ENCODE data around the gene AGAP1. TPM values are rescaled to one million over a fixed set of nuclear protein-coding genes. Genes with fewer than 3 reads are reported as not detected.

The AGAP1 gene
- total RNA-seq, 4 donors from 2014 or later, result 23.4 to 46.5 (median 29.3) TPM

- Histone ChIP-seq H3K4me1 (peaks cover 24 to 30% of the 10 kb centered on the region in 2 donors), H3K9me3 (no peaks in the 10 kb centered on the region), H3K36me3 (no peaks in the 10 kb centered on the region), H3K4me3 (replicated peaks in 1 of 3) (no peak overlapping the region), H3K27ac (no peak overlapping the region), H3K27me3 (no peaks in the 10 kb centered on the region)
- intact Hi-C loops (cut with DNase I), result no loop called here
- WGBS, 2 donors, result 94 to 98% methylated on average over 20 of the region's 20 CpGs
- no peak for DNase-seq
- TF ChIP-seq, protein P1, sequence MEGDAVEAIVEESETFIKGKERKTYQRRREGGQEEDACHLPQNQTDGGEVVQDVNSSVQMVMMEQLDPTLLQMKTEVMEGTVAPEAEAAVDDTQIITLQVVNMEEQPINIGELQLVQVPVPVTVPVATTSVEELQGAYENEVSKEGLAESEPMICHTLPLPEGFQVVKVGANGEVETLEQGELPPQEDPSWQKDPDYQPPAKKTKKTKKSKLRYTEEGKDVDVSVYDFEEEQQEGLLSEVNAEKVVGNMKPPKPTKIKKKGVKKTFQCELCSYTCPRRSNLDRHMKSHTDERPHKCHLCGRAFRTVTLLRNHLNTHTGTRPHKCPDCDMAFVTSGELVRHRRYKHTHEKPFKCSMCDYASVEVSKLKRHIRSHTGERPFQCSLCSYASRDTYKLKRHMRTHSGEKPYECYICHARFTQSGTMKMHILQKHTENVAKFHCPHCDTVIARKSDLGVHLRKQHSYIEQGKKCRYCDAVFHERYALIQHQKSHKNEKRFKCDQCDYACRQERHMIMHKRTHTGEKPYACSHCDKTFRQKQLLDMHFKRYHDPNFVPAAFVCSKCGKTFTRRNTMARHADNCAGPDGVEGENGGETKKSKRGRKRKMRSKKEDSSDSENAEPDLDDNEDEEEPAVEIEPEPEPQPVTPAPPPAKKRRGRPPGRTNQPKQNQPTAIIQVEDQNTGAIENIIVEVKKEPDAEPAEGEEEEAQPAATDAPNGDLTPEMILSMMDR (IDR thresholded peaks at IDR 0.05), result no peak
- no peak for TF ChIP-seq POLR2A (IDR thresholded peaks at IDR 0.05)
Observed at GRCh38 chr2:235992024-235992423, 498.2 kb downstream of the AGAP1 start.

DNA sequence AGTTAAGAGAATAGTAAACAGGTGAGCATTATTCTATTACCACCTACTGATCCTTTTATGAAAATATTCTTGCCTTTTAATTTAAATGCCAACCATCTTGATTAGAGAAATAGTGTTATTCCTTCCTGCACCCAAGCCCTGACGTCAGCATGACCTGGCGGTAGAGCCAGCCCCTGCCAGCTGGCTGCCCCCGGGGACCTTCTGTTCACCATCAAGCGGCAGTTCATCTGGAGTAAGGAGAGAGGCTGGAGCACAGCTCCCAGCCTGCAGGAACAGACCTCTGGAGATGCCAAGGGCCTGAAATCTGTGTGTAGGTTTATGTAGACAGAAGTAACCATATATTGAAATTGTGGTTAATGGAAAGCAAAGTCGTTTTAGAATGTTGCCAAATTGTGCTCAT is 502.6 kb downstream of the AGAP1 start:
- H3K4me3 ChIP-seq (replicated peaks in 1 of 3), result no peak overlapping the region
- TF ChIP-seq, protein P1 (IDR thresholded peaks at IDR 0.05), result no peak
- no peaks in the 10 kb centered on the region for H3K4me1 ChIP-seq
- 88 to 92% methylated on average over 5 of the region's 5 CpGs for WGBS, 2 donors
- DNase-seq, result no peak
- intact Hi-C loops (cut with DNase I), result no loop called here
- H3K36me3 ChIP-seq, result no peaks in the 10 kb centered on the region
- H3K9me3 ChIP-seq, result no peaks in the 10 kb centered on the region
- no peak overlapping the region for H3K27ac ChIP-seq
- no peaks in the 10 kb centered on the region for H3K27me3 ChIP-seq

DNA sequence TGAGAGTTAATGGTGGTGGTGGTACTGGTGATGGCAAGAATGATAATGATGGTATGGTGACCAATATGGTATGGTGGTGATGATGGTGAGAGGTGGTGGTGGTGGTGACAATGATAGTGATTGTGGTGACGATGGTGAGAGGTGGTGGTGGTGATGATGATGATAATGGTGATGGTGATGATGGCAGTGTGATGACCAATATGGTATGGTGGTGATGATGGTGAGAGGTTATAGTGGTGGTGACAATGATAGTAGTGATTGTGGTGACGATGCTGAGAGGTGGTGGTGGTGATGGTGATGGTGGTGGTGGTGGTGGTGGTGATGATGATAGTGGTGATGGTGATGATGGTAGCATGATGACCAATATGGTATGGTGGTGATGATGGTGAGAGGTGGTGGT is 505.2 kb downstream of the AGAP1 start:
- WGBS, 2 donors, result 89 to 95% methylated on average over 2 of the region's 2 CpGs
- H3K36me3 ChIP-seq, result no peaks in the 10 kb centered on the region
- DNase-seq, result no peak
- H3K4me3 ChIP-seq (replicated peaks in 1 of 3), result no peak overlapping the region
- no peaks in the 10 kb centered on the region for H3K4me1 ChIP-seq
- H3K9me3 ChIP-seq, result no peaks in the 10 kb centered on the region
- H3K27me3 ChIP-seq, result no peaks in the 10 kb centered on the region
- intact Hi-C loops (cut with DNase I), result no loop called here
- no peak for TF ChIP-seq POLR2A (IDR thresholded peaks at IDR 0.05)
- TF ChIP-seq, protein P1 (IDR thresholded peaks at IDR 0.05), result no peak
- H3K27ac ChIP-seq, result no peak overlapping the region

DNA sequence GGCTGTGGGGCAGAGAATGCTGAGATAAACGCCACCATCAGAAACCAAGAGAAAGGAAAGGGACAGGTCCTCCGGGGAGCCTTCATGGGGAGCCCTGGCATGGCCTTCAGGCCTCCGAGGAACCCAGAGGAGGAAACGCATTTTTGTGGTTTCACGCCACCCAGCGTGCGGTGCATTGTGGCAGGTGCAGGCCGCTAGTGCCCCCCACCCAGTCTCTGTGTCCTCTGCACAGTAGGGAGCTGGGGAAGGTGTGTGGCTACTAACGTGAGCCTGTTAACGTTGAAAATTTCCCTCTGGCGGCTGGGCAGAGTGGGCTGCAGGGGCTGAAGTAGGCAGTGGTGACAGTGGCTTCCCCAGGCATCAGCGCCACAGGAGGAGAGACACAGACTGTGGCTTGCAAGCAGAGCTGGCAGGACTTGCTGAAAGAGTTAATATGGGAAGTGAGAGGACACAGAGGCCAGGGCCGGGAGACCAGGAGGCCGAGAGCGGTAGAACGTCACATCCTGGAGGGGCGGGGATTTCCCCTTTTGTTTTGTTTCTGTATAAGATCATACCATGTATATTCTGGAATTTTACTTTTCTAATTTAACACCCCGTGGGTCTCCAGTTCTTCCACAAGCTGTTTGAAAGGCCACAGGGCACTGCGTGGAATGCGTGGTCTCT is 507.5 kb downstream of the AGAP1 start:
- no peaks in the 10 kb centered on the region for H3K36me3 ChIP-seq
- WGBS, 2 donors, result 87% methylated on average over 20 of the region's 20 CpGs
- no peaks in the 10 kb centered on the region for H3K27me3 ChIP-seq
- no peak overlapping the region for H3K4me3 ChIP-seq (replicated peaks in 1 of 3)
- DNase-seq, result no peak
- no peaks in the 10 kb centered on the region for H3K4me1 ChIP-seq
- H3K27ac ChIP-seq, result no peak overlapping the region
- TF ChIP-seq, protein P1 (IDR thresholded peaks at IDR 0.05), result no peak
- TF ChIP-seq POLR2A (IDR thresholded peaks at IDR 0.05), result no peak
- H3K9me3 ChIP-seq, result no peaks in the 10 kb centered on the region
- intact Hi-C loops (cut with DNase I), result no loop called here

DNA sequence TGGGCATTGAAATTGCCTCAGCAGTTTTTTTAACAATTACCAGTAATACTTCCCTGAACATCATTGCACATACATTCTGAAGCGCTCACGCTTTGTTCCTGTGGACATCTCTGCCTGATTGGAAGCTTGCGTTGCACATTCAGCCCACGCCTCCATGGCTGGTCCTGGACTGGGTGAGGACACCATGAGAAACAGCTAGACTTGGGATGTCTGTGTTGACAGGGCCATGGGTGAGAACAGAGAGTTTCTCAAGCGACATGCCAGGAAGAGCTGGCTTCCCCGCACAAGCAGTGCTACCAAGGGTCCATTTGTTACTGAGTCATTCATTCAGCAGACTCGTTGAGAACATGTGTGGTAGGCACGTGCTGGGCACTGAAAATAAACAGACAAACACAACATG is 508.0 kb downstream of the AGAP1 start:
- intact Hi-C loops (cut with DNase I), result no loop called here
- no peak for DNase-seq
- 89 to 90% methylated on average over 8 of the region's 8 CpGs for WGBS, 2 donors
- no peaks in the 10 kb centered on the region for H3K36me3 ChIP-seq
- no peak overlapping the region for H3K27ac ChIP-seq
- H3K9me3 ChIP-seq, result no peaks in the 10 kb centered on the region
- no peaks in the 10 kb centered on the region for H3K27me3 ChIP-seq
- no peak overlapping the region for H3K4me3 ChIP-seq (replicated peaks in 1 of 3)
- no peak for TF ChIP-seq POLR2A (IDR thresholded peaks at IDR 0.05)
- TF ChIP-seq, protein P1 (IDR thresholded peaks at IDR 0.05), result no peak
- no peaks in the 10 kb centered on the region for H3K4me1 ChIP-seq

Measured in thyroid gland (tissue), 4 donors.